ENCODE data around the gene MYOF.
A peak's percentile ranks its signal among the peaks of the same experiment; 100 is the strongest.

MYOF gene

GRCh38 chr10:93464776-93465388 is 17.3 kb downstream of the MYOF start:
- Histone ChIP-seq H3K27me3 (ENCODE audit: control insufficient read depth, insufficient read depth, low read length) (no peaks in the 10 kb centered on the region), H3K4me1 (ENCODE audit: control insufficient read depth, insufficient read depth, low read length) (no peaks in the 10 kb centered on the region), H3K36me3 (ENCODE audit: control insufficient read depth, insufficient read depth, low read length) (no peaks in the 10 kb centered on the region), H3K4me3 (ENCODE audit: low read depth, low read length) (no peak overlapping the region), H3K27ac (ENCODE audit: low read depth, low read length) (no peak overlapping the region), H3K9me3 (ENCODE audit: control insufficient read depth, insufficient read depth, low read length) (no peaks in the 10 kb centered on the region), H3K9ac (ENCODE audit: low read depth, low read length) (no peak overlapping the region)

GRCh38 chr10:93463723-93464476 is 18.2 kb downstream of the MYOF start:
- Histone ChIP-seq H3K9me3 (ENCODE audit: control insufficient read depth, insufficient read depth, low read length) (no peaks in the 10 kb centered on the region), H3K36me3 (ENCODE audit: control insufficient read depth, insufficient read depth, low read length) (no peaks in the 10 kb centered on the region), H3K4me3 (ENCODE audit: low read depth, low read length) (no peak overlapping the region), H3K27me3 (ENCODE audit: control insufficient read depth, insufficient read depth, low read length) (no peaks in the 10 kb centered on the region), H3K27ac (ENCODE audit: low read depth, low read length) (no peak overlapping the region), H3K9ac (ENCODE audit: low read depth, low read length) (no peak overlapping the region), H3K4me1 (ENCODE audit: control insufficient read depth, insufficient read depth, low read length) (no peaks in the 10 kb centered on the region)

GRCh38 chr10:93462881-93463280 is 19.3 kb downstream of the MYOF start:
- Histone ChIP-seq H3K27ac (ENCODE audit: low read depth, low read length) (no peak overlapping the region), H3K4me3 (ENCODE audit: low read depth, low read length) (no peak overlapping the region), H3K9ac (ENCODE audit: low read depth, low read length) (no peak overlapping the region), H3K4me1 (ENCODE audit: control insufficient read depth, insufficient read depth, low read length) (no peaks in the 10 kb centered on the region), H3K36me3 (ENCODE audit: control insufficient read depth, insufficient read depth, low read length) (no peaks in the 10 kb centered on the region), H3K9me3 (ENCODE audit: control insufficient read depth, insufficient read depth, low read length) (no peaks in the 10 kb centered on the region), H3K27me3 (ENCODE audit: control insufficient read depth, insufficient read depth, low read length) (no peaks in the 10 kb centered on the region)

GRCh38 chr10:93462371-93462770 is 19.8 kb downstream of the MYOF start:
- Histone ChIP-seq H3K4me1 (ENCODE audit: control insufficient read depth, insufficient read depth, low read length) (no peaks in the 10 kb centered on the region), H3K4me3 (ENCODE audit: low read depth, low read length) (no peak overlapping the region), H3K9ac (ENCODE audit: low read depth, low read length) (no peak overlapping the region), H3K27ac (ENCODE audit: low read depth, low read length) (no peak overlapping the region), H3K36me3 (ENCODE audit: control insufficient read depth, insufficient read depth, low read length) (no peaks in the 10 kb centered on the region), H3K9me3 (ENCODE audit: control insufficient read depth, insufficient read depth, low read length) (no peaks in the 10 kb centered on the region), H3K27me3 (ENCODE audit: control insufficient read depth, insufficient read depth, low read length) (no peaks in the 10 kb centered on the region)

- Histone ChIP-seq H3K9me3 (ENCODE audit: control insufficient read depth, insufficient read depth, low read length) (no peaks in the 10 kb centered on the region), H3K36me3 (ENCODE audit: control insufficient read depth, insufficient read depth, low read length) (no peaks in the 10 kb centered on the region), H3K4me1 (ENCODE audit: control insufficient read depth, insufficient read depth, low read length) (no peaks in the 10 kb centered on the region), H3K4me3 (ENCODE audit: low read depth, low read length) (no peak overlapping the region), H3K27ac (ENCODE audit: low read depth, low read length) (no peak overlapping the region), H3K27me3 (ENCODE audit: control insufficient read depth, insufficient read depth, low read length) (no peaks in the 10 kb centered on the region), H3K9ac (ENCODE audit: low read depth, low read length) (no peak overlapping the region)
These were observed 20.3 kb downstream of the MYOF start for GRCh38 chr10:93461807-93462178.

- Histone ChIP-seq H3K9ac (ENCODE audit: low read depth, low read length) (no peak overlapping the region), H3K9me3 (ENCODE audit: control insufficient read depth, insufficient read depth, low read length) (no peaks in the 10 kb centered on the region), H3K27ac (ENCODE audit: low read depth, low read length) (no peak overlapping the region), H3K27me3 (ENCODE audit: control insufficient read depth, insufficient read depth, low read length) (no peaks in the 10 kb centered on the region), H3K36me3 (ENCODE audit: control insufficient read depth, insufficient read depth, low read length) (no peaks in the 10 kb centered on the region), H3K4me3 (ENCODE audit: low read depth, low read length) (no peak overlapping the region), H3K4me1 (ENCODE audit: control insufficient read depth, insufficient read depth, low read length) (no peaks in the 10 kb centered on the region)
These were observed 20.9 kb downstream of the MYOF start for GRCh38 chr10:93461109-93461806.

- no peaks in the 10 kb centered on the region for H3K4me1 ChIP-seq (ENCODE audit: control insufficient read depth, insufficient read depth, low read length)
- H3K9me3 ChIP-seq (ENCODE audit: control insufficient read depth, insufficient read depth, low read length), result no peaks in the 10 kb centered on the region
- no peak overlapping the region for H3K9ac ChIP-seq (ENCODE audit: low read depth, low read length)
- no peaks in the 10 kb centered on the region for H3K36me3 ChIP-seq (ENCODE audit: control insufficient read depth, insufficient read depth, low read length)
- no peaks in the 10 kb centered on the region for H3K27me3 ChIP-seq (ENCODE audit: control insufficient read depth, insufficient read depth, low read length)
- peak overlapping the region; percentile 80 for H3K27ac ChIP-seq (ENCODE audit: low read depth, low read length)
- H3K4me3 ChIP-seq (ENCODE audit: low read depth, low read length), result no peak overlapping the region
These were observed 22.7 kb downstream of the MYOF start for GRCh38 chr10:93459466-93459865.

- no peaks in the 10 kb centered on the region for H3K4me1 ChIP-seq (ENCODE audit: control insufficient read depth, insufficient read depth, low read length)
- no peaks in the 10 kb centered on the region for H3K27me3 ChIP-seq (ENCODE audit: control insufficient read depth, insufficient read depth, low read length)
- H3K4me3 ChIP-seq (ENCODE audit: low read depth, low read length), result no peak overlapping the region
- H3K27ac ChIP-seq (ENCODE audit: low read depth, low read length), result peak overlapping the region; percentile 80
- H3K9me3 ChIP-seq (ENCODE audit: control insufficient read depth, insufficient read depth, low read length), result no peaks in the 10 kb centered on the region
- no peaks in the 10 kb centered on the region for H3K36me3 ChIP-seq (ENCODE audit: control insufficient read depth, insufficient read depth, low read length)
- no peak overlapping the region for H3K9ac ChIP-seq (ENCODE audit: low read depth, low read length)
These were observed 23.3 kb downstream of the MYOF start for GRCh38 chr10:93458821-93459257.

- no peaks in the 10 kb centered on the region for H3K36me3 ChIP-seq (ENCODE audit: control insufficient read depth, insufficient read depth, low read length)
- no peaks in the 10 kb centered on the region for H3K9me3 ChIP-seq (ENCODE audit: control insufficient read depth, insufficient read depth, low read length)
- H3K27me3 ChIP-seq (ENCODE audit: control insufficient read depth, insufficient read depth, low read length), result no peaks in the 10 kb centered on the region
- H3K4me3 ChIP-seq (ENCODE audit: low read depth, low read length), result no peak overlapping the region
- no peaks in the 10 kb centered on the region for H3K4me1 ChIP-seq (ENCODE audit: control insufficient read depth, insufficient read depth, low read length)
- no peak overlapping the region for H3K9ac ChIP-seq (ENCODE audit: low read depth, low read length)
- H3K27ac ChIP-seq (ENCODE audit: low read depth, low read length), result peak overlapping the region; percentile 76
These were observed 24.6 kb downstream of the MYOF start for GRCh38 chr10:93457511-93457910.

- Histone ChIP-seq H3K36me3 (ENCODE audit: control insufficient read depth, insufficient read depth, low read length) (no peaks in the 10 kb centered on the region), H3K9ac (ENCODE audit: low read depth, low read length) (no peak overlapping the region), H3K27me3 (ENCODE audit: control insufficient read depth, insufficient read depth, low read length) (no peaks in the 10 kb centered on the region), H3K9me3 (ENCODE audit: control insufficient read depth, insufficient read depth, low read length) (no peaks in the 10 kb centered on the region), H3K4me1 (ENCODE audit: control insufficient read depth, insufficient read depth, low read length) (no peaks in the 10 kb centered on the region), H3K4me3 (ENCODE audit: low read depth, low read length) (no peak overlapping the region), H3K27ac (ENCODE audit: low read depth, low read length) (peak overlapping the region; percentile 85)
These were observed 25.7 kb downstream of the MYOF start for GRCh38 chr10:93456480-93456879.

GRCh38 chr10:93454736-93455135 is 27.4 kb downstream of the MYOF start:
- Histone ChIP-seq H3K9ac (ENCODE audit: low read depth, low read length) (no peak overlapping the region), H3K27me3 (ENCODE audit: control insufficient read depth, insufficient read depth, low read length) (no peaks in the 10 kb centered on the region), H3K9me3 (ENCODE audit: control insufficient read depth, insufficient read depth, low read length) (no peaks in the 10 kb centered on the region), H3K27ac (ENCODE audit: low read depth, low read length) (no peak overlapping the region), H3K36me3 (ENCODE audit: control insufficient read depth, insufficient read depth, low read length) (no peaks in the 10 kb centered on the region), H3K4me3 (ENCODE audit: low read depth, low read length) (no peak overlapping the region), H3K4me1 (ENCODE audit: control insufficient read depth, insufficient read depth, low read length) (no peaks in the 10 kb centered on the region)
